Skeletal muscle satellite cell (primary cell): ENCODE measurements around the gene TMEM240.
"Not testable (repeated sequence)": the region's sequence is repeated elsewhere in the genome, so short reads cannot be mapped to it uniquely, and the experiment has no call there.

Experiments
- H3K27me3 ChIP-seq: 2 replicates; pipeline ENCODE4 v1.7.0; 2013; ENCODE audit warnings: low read length; ENCODE audit not compliant: control insufficient read depth, insufficient read depth
- H3K36me3 ChIP-seq: 2 replicates; pipeline ENCODE4 v1.7.0; 2013; ENCODE audit warnings: mild to moderate bottlenecking, control low read depth, low read length; ENCODE audit not compliant: insufficient read depth
- H3K4me1 ChIP-seq: 2 replicates; pipeline ENCODE4 v1.7.0; 2013; ENCODE audit warnings: low read length; ENCODE audit not compliant: control insufficient read depth, insufficient read depth
- H3K4me2 ChIP-seq: 2 replicates; pipeline ENCODE4 v1.7.0; 2013; ENCODE audit warnings: mild to moderate bottlenecking, low read length
- H3K4me3 ChIP-seq: 2 replicates; pipeline ENCODE4 v1.7.0; 2013; ENCODE audit warnings: low read length
- H3K9ac ChIP-seq: 2 replicates; pipeline ENCODE4 v1.7.0; 2013; ENCODE audit warnings: mild to moderate bottlenecking, low read depth, low read length, moderate library complexity
- H3K9me3 ChIP-seq: replicated peaks from 2 replicates; pipeline ENCODE4 v1.7.0; 2013; ENCODE audit warnings: mild to moderate bottlenecking, control low read depth, low read length

Gene TMEM240

GRCh38 chr1:1527092-1527816, 13.2 kb downstream of the TMEM240 start:
- Histone ChIP-seq H3K36me3 (peaks cover 41% of the 10 kb centered on the region), H3K9ac (no peak overlapping the region)

DNA sequence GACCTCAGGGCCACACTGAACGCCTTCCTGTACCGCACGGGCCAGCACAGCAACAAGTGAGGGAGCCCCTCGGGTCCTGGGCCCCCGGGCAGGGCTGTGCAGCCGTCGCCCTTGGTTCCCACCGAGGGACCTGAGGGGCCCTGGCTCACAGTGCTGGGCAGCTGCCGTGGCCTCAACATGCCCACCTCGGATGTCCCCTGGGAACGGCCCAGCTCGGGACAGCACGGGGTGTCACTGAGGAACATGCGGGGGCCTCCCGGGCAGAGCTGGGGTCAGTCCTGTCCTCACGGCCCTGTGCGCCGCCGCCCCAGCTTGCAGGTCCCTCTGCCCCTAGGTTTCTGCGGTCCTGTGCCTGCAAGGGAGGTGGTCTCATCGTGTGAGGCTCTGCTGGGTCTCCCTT, 13.9 kb downstream of the TMEM240 start:
- peaks cover 45% of the 10 kb centered on the region for H3K36me3 ChIP-seq
- not testable (repeated sequence) for H3K4me1 ChIP-seq, H3K4me3 ChIP-seq, H3K4me2 ChIP-seq, H3K9ac ChIP-seq, H3K9me3 ChIP-seq, H3K27me3 ChIP-seq

More at GRCh38 chr1:1527092-1527816, 13.2 kb downstream of the TMEM240 start:
- Histone ChIP-seq H3K27me3 (no peaks in the 10 kb centered on the region), H3K4me1 (no peaks in the 10 kb centered on the region), H3K9me3 (peaks cover 3% of the 10 kb centered on the region), H3K4me3 (no peak overlapping the region), H3K4me2 (no peak overlapping the region)

DNA sequence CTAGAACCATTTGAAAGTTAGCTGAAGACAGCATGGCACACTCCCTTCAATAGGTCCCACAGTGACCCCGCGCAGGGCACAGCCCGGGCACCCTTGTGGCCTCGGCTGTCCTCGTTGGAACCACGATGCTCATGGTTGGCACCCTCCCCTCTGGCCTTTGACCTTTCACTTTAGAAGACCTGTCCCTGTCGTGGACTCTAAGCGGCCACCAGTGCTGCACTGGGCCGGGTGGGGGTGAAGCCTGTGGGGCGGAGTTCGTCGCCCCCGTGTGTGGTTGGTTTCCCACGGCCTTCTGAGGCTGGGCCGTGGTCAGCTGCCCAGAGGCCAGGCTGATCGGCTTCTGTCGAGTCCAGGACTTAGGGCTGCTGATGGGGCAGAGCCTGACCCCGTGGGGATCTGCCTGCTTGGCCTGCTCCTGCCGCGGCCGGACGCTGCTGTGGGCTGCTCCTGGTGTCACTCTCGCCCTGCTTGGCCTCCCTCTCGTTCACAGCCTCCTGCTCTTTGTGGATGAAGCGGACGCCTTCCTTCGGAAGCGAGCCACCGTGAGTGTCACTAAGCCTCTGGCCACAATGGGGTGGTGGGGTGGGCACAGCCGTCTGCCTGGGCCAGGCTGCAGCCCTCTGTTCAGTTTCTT, 15.6 kb downstream of the TMEM240 start:
- H3K9ac ChIP-seq, H3K4me1 ChIP-seq, H3K4me2 ChIP-seq, H3K27me3 ChIP-seq, H3K4me3 ChIP-seq, H3K9me3 ChIP-seq: not testable (repeated sequence)
- H3K36me3 ChIP-seq: peaks cover 47% of the 10 kb centered on the region

DNA sequence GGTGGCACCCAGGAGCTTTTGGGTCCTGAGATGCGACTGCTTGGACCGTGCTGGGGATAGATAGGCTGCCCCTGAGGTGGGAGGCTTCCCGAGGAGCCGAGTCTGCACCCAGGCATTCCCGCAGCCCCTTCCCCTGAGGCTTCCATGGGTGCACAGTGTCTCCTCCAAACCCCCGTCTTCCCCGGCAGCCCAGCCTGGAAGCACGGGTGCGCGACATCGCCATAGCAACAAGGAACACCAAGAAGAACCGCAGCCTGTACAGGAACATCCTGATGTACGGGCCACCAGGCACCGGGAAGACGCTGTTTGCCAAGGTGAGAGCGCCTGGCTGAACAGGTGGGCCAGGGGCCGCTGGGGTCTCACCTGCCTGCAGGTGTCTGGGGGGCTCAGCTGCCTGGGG, 16.8 kb downstream of the TMEM240 start:
- H3K4me3 ChIP-seq, H3K27me3 ChIP-seq, H3K9ac ChIP-seq, H3K4me2 ChIP-seq, H3K4me1 ChIP-seq, H3K9me3 ChIP-seq: not testable (repeated sequence)
- H3K36me3 ChIP-seq: peaks cover 38% of the 10 kb centered on the region

DNA sequence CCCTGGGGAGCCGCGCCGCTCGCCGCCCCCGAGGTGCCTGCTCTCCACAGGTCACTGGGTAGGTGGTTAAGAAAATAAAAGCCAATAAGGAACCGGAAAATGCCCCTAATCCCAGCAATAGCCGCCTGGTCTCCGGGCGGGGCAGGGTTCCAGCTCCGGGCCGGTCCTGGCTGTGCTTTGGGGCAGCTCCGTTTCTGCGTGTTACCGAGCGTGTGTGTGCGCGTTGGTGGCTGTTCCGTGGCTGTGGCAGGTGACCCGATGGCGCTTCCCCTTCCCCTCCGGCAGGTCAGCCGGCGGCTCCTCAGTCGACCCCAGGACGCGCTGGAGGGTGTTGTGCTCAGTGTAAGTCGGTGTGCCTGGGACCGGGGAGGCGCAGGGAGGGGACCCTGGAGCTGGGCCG, 17.2 kb downstream of the TMEM240 start:
- H3K4me2 ChIP-seq, H3K4me3 ChIP-seq, H3K9ac ChIP-seq, H3K27me3 ChIP-seq, H3K9me3 ChIP-seq, H3K4me1 ChIP-seq: not testable (repeated sequence)
- H3K36me3 ChIP-seq: peaks cover 35% of the 10 kb centered on the region

GRCh38 chr1:1522536-1522935, 17.9 kb downstream of the TMEM240 start:
- H3K27me3 ChIP-seq, H3K9me3 ChIP-seq, H3K4me2 ChIP-seq, H3K4me3 ChIP-seq, H3K9ac ChIP-seq, H3K4me1 ChIP-seq: not testable (repeated sequence)
- peaks cover 35% of the 10 kb centered on the region for H3K36me3 ChIP-seq

- no peaks in the 10 kb centered on the region for H3K9me3 ChIP-seq
- H3K4me1 ChIP-seq: no peaks in the 10 kb centered on the region
- no peak overlapping the region for H3K4me3 ChIP-seq
- no peaks in the 10 kb centered on the region for H3K27me3 ChIP-seq
- H3K36me3 ChIP-seq: peaks cover 32% of the 10 kb centered on the region
- no peak overlapping the region for H3K9ac ChIP-seq
- no peak overlapping the region for H3K4me2 ChIP-seq
Observed at GRCh38 chr1:1521331-1521730, 19.1 kb downstream of the TMEM240 start.

DNA sequence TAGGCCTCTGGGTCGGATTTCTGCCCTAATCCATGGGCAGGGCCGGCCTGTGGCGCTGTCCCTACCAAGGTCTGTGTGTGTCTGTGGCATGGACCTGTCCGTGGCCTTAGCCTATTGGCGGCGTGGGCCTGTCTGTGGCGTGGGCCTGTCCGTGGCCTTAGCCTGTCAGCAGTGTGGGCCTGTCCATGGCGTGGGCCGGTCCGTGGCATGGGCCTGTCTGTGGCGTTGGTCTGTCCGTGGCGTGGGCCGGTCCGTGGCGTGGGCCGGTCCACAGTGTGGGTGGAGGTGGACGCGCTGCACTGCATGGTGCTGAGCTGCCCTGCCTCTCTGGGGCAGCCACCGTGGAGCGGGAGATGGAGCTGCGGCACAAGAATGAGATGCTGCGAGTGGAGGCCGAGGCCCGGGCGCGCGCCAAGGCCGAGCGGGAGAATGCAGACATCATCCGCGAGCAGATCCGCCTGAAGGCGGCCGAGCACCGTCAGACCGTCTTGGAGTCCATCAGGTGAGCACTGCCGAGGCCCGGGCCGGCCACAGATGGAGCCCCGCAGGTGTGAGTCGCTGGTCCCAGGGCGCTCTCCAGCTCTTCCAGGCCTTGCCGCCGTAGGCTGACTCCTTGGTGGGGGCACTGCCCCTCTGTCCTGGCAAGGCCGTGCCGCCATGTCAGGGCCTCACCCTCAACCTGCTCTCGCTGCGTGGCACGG, 20.5 kb downstream of the TMEM240 start:
- H3K27me3 ChIP-seq, H3K9me3 ChIP-seq, H3K9ac ChIP-seq, H3K4me1 ChIP-seq, H3K4me3 ChIP-seq, H3K4me2 ChIP-seq: not testable (repeated sequence)
- peaks cover 27% of the 10 kb centered on the region for H3K36me3 ChIP-seq

GRCh38 chr1:1518621-1519007, 21.8 kb downstream of the TMEM240 start:
- H3K27me3 ChIP-seq, H3K4me2 ChIP-seq, H3K4me1 ChIP-seq, H3K9ac ChIP-seq, H3K9me3 ChIP-seq, H3K4me3 ChIP-seq: not testable (repeated sequence)
- peaks cover 28% of the 10 kb centered on the region for H3K36me3 ChIP-seq

- no peak overlapping the region for H3K4me3 ChIP-seq
Observed at GRCh38 chr1:1517973-1518620, 22.3 kb downstream of the TMEM240 start.

GRCh38 chr1:1516923-1517322, 23.5 kb downstream of the TMEM240 start:
- H3K36me3 ChIP-seq: peaks cover 25% of the 10 kb centered on the region
- not testable (repeated sequence) for H3K4me3 ChIP-seq, H3K9ac ChIP-seq, H3K4me1 ChIP-seq, H3K4me2 ChIP-seq, H3K27me3 ChIP-seq, H3K9me3 ChIP-seq

More at GRCh38 chr1:1517973-1518620, 22.3 kb downstream of the TMEM240 start:
- no peaks in the 10 kb centered on the region for H3K27me3 ChIP-seq
- no peaks in the 10 kb centered on the region for H3K9me3 ChIP-seq
- peaks cover 25% of the 10 kb centered on the region for H3K36me3 ChIP-seq
- H3K4me1 ChIP-seq: no peaks in the 10 kb centered on the region
- H3K4me2 ChIP-seq: no peak overlapping the region
- no peak overlapping the region for H3K9ac ChIP-seq
